Activated CD4-positive, alpha-beta T cell treated with anti-CD3 and anti-CD28 coated beads for 4 hours (primary cell): ENCODE measurements around the gene DGKZ.

Experiments used
- DNase-seq, 2 donors: peaks; one replicate each; pipeline ENCODE4 v3.0.0-alpha.2; 2020

Gene DGKZ

GRCh38 chr11:46383404-46383758 is 36.1 kb downstream of the DGKZ start:
- no peak for DNase-seq

GRCh38 chr11:46383974-46384701 is 36.9 kb downstream of the DGKZ start:
- no peak for DNase-seq

GRCh38 chr11:46385169-46386004 is 38.1 kb downstream of the DGKZ start:
- no peak for DNase-seq

GRCh38 chr11:46386005-46386578 is 38.8 kb downstream of the DGKZ start:
- DNase-seq = no peak

GRCh38 chr11:46386674-46387073 is 39.4 kb downstream of the DGKZ start:
- DNase-seq = no peak

- no peak for DNase-seq
These were observed 40.2 kb downstream of the DGKZ start for GRCh38 chr11:46387456-46387855.

GRCh38 chr11:46387919-46388618 is 40.8 kb downstream of the DGKZ start:
- DNase-seq = no peak

GRCh38 chr11:46388619-46389449 is 41.6 kb downstream of the DGKZ start:
- no peak for DNase-seq

- peak; percentile 29 to 33 for DNase-seq
These were observed 42.4 kb downstream of the DGKZ start for GRCh38 chr11:46389450-46390330.

- no peak for DNase-seq
These were observed 43.3 kb downstream of the DGKZ start for GRCh38 chr11:46390331-46391171.

- no peak for DNase-seq
These were observed 43.9 kb downstream of the DGKZ start for GRCh38 chr11:46391186-46391577.

- no peak for DNase-seq
These were observed 44.5 kb downstream of the DGKZ start, which contains the start of gene CHRM4 for GRCh38 chr11:46391578-46392420. CHRM4 (minus strand) TSS chr11:46391776; CDS start chr11:46386557, 5,219 bp downstream.

- DNase-seq = peak; percentile 64
These were observed 45.4 kb downstream of the DGKZ start for GRCh38 chr11:46392421-46393230.

GRCh38 chr11:46393231-46393616 is 46.0 kb downstream of the DGKZ start:
- DNase-seq = no peak

GRCh38 chr11:46393759-46394158 is 46.5 kb downstream of the DGKZ start:
- DNase-seq = no peak

GRCh38 chr11:46397526-46397925 is 50.3 kb downstream of the DGKZ start:
- DNase-seq = no peak

GRCh38 chr11:46402957-46403902 is 56.0 kb downstream of the DGKZ start:
- DNase-seq = no peak
